ENCODE measurements around the gene CHRNA4.

Gene CHRNA4

DNA sequence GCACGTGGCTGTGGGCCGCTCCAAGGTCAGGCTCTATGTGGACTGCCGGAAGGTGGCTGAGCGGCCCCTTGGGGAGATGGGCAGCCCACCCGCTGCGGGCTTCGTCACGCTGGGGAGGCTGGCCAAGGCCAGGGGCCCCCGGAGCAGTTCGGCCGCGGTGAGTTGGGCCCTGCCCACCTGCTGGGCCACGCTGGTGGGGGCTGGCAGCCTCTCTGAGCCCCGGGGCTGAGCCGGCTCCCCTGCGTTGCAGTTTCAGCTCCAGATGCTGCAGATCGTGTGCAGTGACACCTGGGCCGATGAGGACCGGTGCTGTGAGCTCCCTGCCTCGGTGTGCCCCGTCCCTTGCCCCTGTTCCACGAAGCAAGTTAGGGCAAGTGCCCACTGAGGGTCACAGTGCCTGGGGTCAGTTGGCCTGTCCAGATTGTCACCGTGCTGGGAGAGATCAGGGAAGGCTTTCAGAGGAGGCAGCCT lies 41.1 kb downstream of the CHRNA4 start:
- no peak for DNase-seq (ENCODE audit: low read depth)

DNA sequence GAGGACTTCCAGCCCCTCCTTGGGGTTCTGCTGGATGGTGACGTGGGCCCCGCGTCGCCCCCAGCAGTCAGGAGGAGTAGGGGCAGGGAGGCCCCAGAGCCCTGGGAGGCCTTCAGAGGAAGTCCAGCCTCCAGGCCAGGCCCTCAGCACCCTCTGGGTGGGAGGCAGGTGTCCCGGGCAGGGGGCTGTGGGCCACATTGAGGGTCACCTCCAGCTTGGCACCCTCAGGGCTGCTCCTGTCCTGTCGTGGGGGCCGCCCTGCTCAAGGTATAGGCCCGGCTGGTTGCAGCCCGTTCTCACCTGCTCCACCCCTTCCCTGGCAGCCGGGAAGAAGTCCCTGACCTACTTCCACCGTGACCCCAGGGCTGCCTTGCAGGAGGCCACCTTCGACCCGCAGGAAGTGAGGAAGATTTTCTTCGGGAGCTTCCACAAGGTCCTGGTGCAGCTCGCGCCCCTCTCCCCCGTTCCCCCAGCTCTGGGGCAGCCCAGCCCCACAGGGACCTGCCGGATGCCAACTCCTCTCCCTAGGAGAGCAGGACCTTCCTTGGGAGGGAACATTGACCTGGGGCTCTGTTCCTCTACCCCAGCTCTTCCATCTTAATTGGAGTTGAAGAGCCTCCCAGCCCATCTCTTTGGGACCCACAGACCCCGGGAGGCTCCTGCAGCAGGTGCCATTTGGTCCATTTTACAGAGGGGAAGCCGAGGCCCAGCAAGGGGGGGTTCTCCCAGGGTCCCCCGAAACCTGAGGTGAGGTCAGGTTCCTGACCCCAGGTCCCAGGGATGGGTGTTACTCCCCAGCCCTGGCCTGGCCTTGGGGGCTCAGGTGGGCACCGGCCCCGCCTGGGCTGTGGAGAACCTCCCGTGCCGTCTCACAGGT lies 41.7 kb downstream of the CHRNA4 start:
- DNase-seq (ENCODE audit: low read depth): no peak

DNA sequence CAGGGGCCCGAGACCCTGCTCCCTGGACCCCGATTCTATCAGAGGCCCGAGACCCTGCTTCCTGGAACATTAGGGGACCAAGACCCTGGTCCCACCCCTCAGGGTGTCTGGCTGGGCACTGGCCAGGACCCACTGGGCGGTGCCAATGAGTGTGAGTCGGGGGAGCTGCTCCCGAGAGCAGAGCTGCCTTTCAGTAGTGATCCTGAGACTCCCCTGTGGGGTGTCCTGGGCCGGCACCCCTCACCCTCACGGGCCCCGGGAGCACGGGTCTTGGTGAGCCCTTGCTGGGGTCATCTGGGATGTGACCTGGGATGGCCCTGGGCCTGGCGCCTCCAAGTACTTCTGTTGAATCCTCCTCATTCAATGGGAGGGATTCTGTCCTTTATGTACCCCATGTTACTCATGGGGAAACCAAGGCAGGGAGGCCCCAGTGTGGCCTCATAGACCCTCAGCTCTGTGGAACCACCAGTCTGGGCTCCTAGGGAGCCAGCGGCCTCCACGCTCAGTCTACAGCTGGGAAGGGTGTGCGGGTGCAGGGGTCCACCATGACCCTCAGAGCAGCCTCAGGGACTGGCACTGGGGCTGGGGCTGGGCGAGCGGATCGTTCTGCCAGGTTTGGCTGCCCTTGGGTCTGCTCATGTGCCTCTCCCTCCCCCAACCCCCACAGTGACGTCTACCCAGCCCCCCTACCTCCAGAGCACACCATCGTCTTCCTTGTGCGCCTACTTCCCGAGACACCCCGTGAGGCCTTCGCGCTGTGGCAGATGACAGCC lies 42.6 kb downstream of the CHRNA4 start:
- DNase-seq (ENCODE audit: low read depth): no peak

DNA sequence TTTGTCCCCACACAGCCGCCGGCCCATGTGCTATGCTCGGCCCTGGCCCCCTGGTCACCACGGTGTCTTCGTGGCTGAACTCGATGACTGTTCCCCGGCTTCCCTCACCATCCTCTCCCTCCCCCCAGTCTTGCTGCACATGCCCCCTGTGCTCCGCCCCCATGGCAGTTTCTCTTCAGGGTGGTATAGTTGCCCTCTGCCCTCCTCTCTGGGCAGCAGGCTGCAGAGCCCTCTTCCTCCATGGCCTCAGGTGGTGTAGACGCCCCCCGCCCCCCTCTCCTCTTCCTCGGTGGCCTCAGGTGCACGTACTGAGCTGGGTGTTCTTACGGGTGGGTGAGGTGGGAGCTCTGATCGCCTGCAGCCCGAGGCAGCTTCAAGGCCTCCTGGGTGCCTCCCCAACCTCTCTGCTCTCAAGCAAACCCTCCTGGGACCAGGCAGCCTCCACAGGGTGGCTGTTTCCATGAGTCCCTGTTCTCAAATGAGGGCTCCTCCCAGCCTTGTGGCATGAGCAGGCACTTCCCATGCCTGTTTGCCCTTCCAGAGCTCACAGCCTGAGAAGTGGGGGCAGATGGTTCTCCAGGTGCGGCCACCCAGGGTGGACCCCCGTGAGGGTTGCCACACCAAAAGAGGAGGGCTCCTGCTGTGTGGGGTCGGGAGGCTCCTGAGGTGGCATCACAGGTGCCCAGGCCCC lies 43.4 kb downstream of the CHRNA4 start:
- no peak for DNase-seq (ENCODE audit: low read depth)

DNA sequence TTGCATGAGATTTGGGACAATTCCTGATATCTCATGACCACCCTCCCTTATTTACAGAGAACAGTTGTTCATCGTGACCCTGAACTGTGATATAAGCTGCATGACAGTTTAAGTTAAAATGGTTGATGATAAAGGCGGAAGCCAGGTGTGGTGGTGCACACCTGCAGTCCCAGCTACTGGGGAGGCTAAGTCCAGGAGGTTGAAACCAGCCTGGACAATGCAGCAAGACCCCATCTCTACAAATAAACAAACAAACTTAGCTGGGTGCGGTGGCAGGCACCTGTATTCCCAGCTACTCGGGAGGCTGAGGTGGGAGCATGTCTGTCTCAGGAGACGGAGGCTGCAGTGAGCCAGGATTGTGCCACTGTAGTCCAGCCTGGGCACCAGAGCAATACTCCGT lies 44.1 kb downstream of the CHRNA4 start:
- no peak for DNase-seq (ENCODE audit: low read depth)

DNA sequence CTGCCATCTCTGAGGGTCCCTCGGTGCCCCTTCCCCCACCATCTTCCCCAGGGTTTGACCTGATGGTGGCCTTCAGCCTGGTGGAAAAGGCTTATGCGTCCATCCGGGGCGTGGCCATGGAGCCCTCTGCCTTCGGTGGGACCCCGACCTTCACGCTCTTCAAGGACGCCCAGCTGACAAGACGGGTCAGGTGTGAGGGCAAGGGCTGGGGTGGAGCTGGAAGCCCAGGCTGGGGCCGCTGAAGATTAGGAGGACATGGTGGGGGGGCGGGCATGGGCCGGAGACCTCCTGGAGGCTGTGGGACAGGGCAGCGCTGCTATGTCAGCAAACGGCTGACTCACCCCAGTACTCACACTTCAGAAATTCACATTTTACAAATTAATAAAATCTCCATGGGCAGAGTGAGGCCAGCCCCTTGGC lies 44.6 kb downstream of the CHRNA4 start:
- DNase-seq (ENCODE audit: low read depth): no peak

DNA sequence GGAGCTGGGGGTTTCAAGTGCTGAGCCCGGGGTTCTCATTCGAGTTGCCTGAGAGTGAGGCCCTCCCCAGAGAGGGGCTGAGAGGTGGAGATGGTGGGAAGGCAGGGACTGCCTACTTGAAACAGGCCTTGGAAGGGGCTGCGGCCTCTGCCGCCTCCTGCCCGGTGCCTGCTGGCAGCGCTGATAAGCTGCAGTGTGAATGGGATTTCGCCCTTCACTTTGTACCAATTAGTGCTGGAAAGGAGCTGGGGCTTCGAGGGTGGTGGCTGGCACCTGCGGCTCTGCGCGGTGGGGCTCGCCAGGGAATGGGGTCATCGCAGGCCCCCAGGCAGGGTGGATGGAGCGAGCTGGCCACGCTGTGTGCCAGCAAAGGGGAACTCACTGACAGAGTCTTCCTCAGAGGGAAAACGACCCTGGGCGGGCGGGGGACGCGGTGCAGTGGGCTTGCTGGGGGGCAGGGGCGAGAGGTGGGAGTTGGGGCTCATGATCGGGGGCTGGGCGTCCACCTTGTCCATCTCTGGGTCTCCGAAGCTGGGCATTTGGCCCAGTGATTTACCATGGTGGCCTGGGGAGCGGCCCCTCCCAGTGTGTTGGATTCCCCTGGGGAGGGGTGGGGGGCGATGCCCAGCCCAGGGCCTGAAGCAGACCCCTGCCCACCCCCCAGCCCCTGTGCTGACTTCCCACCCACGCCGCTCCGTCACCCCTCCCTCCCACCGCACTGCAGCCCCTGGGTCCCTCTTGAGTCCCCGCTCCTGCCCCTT lies 45.2 kb downstream of the CHRNA4 start:
- no peak for DNase-seq (ENCODE audit: low read depth)

DNA sequence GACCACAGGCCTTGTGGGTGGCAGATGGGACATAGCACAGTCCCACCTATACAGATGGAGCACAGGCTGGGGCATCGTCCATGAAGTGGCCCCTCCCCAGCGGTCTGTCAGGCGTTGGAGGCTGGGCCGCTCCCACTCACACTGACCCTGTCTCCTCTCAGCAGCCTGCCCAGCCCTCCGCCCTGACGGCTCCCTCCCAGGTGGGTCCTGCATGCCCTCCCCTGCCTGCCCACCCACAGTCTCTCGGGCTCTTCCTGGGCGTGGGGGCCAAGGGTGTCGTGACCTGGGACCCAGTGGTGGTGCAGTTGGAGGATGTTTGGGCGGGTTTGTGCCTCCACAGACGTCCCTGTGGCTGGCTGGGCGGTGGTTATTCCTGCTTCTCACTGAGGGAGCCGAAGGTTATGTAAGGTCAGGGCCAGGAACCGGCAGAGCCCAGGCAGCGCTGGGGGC lies 45.9 kb downstream of the CHRNA4 start:
- no peak for DNase-seq (ENCODE audit: low read depth)

DNA sequence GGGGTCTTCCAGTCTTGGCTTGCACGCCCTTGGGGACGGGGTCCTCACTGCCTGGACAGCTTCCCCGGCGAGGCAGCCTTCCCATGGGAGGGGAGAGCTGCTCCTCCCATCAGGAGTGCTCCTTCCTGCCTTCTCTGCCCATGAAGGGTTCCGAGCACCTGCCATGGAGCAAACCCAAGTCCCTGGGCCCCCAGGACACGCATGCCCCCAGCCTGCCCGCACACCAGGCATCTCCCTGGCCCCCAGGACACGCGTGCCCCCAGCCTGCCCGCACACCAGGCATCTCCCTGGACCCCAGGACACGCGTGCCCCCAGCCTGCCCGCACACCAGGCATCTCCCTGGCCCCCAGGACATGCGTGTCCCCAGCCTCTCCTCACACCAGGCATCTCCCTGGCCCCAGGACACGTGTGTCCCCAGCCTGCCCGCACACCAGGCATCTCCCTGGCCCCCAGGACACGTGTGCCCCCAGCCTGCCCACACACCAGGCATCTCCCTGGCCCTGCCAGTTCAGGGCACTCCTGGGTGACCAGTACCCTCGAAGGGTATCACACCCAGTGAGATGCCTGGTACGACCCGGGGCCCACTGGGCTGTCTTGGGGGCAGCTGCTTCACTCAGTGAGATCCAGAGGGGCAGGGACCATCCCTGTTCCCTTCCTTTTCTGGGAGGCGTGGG lies 46.4 kb downstream of the CHRNA4 start:
- DNase-seq (ENCODE audit: low read depth): no peak

DNA sequence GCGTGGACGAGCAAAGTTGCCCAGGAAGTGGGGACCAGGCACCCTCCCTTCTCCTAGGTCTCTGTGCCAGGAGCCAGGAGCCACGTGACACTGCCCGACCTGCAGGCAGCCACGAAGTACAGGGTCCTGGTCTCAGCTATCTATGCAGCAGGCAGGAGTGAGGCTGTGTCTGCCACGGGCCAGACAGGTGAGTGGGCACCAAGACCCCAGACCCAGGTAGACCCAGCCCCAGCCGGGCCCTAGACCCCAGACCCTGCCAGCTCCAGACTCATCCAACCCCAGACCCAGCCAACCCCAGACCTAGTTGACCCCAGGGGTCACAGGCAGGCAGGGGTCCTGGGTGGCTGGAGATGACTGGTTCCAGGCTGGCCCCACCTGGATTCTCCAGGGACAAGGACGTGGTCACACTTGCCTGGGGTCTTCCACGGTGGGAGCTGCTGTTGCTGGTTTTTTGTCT lies 47.1 kb downstream of the CHRNA4 start:
- no peak for DNase-seq (ENCODE audit: low read depth)

DNA sequence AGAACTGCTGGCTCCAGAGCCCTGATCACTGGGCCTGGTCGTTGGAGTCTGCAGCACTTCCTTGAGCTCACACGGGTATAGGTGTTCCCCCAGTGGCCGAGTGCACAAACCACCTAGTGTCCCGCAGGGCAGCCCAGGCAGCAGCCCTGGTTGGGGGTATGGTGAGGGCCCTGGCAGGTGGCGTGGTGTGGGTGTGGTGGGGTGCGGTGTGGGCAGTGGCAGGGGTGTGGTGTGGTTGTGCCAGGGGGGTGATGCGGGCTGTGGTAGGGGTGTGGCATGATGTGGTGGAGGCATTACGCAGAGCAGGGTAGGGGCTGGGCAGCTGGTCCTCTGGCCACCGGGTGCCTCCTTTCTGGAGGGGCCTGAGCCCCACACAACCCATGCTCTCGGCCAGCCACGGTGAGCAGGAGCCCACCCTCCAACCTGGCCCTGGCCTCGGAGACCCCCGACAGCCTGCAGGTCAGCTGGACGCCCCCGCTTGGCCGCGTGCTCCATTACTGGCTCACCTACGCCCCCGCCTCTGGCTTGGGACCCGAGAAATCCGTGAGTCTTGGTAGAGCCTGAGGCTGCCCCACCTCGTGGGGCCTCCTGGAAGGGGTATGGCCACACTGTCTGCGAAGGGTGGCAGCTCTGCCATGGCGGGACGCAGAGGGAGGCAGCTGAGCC lies 47.7 kb downstream of the CHRNA4 start:
- no peak for DNase-seq (ENCODE audit: low read depth)

DNA sequence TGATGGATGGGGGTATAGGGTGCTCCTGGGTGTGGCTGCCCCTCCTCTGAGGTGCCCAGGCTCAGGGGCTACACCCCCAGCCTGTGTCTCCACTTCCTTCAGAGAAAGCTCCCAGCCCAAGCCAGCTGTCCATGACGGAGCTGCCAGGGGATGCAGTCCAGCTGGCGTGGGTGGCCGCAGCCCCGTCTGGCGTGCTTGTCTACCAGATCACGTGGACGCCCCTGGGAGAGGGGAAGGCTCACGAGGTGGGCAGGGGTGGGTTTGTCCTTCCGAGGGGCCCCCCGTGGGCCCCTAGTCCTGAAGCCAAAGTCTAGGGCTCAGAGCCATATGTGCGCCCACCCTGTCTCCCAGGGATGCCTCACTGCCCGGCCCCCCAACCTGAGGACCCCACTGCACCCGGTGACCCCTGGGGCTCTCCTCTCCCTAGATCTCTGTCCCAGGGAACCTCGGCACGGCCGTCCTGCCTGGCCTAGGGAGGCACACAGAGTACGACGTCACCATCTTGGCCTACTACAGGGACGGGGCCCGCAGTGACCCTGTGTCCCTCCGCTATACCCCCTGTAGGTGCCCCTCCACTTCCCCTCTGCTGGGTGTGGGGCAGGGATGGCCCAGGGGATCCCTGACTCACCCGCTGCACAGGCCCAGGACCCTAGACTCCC lies 48.3 kb downstream of the CHRNA4 start:
- DNase-seq (ENCODE audit: low read depth): no peak

DNA sequence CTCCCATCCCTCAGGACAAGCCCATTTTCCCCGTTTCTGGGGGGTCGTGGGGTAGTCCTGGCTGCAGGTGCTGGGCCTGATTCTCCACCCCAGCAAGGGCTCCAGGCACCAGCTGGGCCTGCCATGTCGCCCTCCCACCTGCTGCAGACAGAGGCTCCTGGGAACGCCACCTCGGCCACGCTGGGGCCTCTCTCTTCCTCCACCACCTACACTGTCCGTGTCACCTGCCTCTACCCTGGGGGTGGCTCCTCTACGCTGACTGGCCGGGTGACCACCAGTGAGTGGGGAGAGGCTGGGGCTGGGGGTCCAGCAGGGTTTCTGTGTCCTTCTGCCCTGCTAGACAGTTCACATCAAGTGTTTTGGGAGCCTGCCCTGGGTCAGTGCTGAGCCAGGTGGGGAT lies 48.9 kb downstream of the CHRNA4 start:
- DNase-seq (ENCODE audit: low read depth): no peak

DNA sequence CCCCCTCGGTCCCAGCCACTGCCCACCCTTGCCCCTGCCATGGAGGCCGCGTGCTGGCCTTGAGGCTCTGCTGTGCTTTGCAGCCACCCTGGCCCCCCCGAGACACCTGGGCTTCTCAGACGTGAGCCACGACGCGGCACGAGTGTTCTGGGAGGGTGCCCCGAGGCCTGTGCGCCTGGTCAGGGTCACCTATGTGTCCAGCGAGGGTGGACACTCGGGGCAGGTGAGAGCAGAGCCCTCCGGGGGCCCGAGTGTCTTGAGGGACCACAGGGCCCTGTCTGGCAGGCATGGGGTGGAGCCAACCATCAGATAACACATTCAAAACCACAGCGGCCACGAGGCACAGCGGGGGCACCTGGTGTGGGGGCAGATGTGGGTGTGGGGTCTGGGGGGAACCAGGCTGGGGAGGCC lies 49.3 kb downstream of the CHRNA4 start:
- no peak for DNase-seq (ENCODE audit: low read depth)

DNA sequence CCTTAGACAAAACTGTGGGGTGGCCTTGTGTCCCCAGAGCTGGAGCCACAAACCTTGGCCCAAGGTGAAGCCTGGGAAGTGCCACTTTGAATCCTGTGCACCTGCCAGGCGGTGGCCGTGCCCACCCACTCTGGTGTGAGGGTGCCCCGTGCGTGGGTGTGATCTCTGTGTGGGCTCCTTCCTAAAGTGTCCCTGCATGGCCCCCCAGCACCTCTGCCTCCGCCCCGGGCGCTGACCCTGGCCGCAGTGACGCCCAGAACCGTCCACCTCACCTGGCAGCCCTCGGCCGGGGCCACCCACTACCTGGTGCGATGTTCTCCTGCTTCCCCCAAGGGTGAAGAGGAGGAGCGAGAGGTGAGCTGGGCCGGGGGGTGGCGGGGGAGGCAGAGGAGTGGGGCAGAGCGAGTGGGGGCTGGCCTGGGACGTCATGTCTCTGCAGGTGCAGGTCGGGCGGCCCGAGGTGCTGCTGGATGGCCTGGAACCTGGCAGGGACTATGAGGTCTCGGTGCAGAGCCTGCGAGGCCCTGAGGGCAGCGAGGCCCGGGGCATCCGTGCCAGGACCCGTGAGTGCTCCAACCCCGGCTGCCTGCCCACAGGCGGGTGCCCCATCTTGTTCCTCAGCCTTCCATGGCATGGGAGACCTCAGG lies 49.8 kb downstream of the CHRNA4 start:
- no peak for DNase-seq (ENCODE audit: low read depth)

DNA sequence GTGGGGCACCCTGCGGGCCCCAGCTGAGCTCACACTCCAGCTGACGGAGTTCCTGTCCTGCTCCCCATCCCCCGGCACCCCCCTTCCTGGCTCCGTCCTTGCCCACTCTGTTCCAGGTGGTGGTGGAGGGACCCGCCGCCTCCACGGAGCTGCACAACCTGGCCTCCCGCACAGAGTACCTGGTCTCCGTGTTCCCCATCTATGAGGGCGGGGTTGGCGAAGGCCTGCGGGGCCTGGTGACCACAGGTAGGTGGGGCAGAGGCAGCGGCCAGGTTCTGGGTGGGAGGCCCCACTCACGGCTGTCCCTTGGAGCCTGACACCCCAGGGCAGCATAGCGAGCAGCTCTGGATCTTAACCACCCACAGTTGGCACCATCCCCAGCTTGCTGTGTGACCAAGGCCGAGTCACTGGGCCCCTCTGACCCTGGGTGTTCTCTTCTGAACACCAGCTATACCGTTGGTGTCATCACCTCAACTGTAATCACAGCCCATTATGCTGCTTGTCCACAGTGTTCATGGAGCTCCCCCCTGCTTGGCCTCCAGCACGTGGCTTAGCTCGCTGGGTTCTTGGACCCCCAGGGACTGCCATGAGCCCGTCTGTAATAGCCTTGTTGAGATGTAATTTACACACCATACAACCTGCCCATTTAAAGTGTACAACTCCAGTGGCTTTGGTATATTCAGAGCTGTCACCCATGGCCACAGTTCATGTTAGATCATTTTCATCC lies 50.7 kb downstream of the CHRNA4 start:
- no peak for DNase-seq (ENCODE audit: low read depth)

DNA sequence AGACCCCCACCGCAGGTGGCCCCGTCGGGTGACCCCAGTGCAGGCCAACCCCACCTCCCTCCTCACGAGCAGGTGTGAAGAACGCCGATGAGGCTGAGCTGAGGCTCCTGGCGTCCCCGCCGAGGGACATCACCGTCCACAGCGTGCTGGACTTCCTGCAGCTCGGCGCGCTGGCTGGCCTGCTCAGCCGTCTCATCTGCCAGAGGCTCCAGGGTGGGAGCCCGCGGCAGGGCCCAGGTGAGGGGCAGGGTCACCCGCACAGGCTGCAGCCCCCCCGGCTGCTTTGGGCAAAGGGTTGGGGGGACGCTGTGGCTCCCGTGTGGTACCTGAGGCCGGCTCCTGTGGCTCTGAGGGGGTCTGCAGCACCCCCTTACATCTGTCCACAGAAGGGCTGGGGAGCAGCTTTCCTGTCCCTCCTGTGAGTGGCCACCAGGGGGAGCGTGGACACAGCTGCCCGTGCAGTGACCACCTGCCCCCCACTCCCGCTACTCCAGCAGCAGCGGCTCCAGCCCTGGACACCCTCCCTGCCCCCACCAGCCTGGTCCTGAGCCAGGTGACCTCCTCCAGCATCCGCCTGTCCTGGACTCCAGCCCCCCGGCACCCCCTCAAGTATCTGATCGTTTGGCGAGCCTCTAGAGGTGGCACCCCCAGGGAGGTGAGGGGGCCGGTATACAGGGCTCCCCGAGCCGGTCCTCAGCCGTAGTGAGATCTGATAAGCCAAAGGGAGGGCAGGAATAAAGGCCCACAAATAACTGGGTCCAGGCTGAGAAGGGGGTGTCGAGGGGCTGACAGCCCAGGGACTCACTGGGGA lies 51.7 kb downstream of the CHRNA4 start:
- no peak for DNase-seq (ENCODE audit: low read depth)
